Upper lobe of left lung (tissue), 6 donors: Measurements from ENCODE around the gene MSI2. TPM values are rescaled to one million over a fixed set of nuclear protein-coding genes. Genes with fewer than 3 reads are reported as not detected.

Experiments
- ATAC-seq, 2 donors: fragments of 200-7000 bp; cut with Tn5 transposase; one replicate each; pipeline ENCODE4 v1.9.1; 2022; ENCODE audit warnings: mild to moderate bottlenecking in 2 of 2, moderate library complexity in 2 of 2; ENCODE audit not compliant: low FRiP score in 2 of 2
- DNase-seq, 2 donors: peaks; one replicate each; pipeline ENCODE4 v3.0.0-alpha.2; 2019 to 2020
- H3K27ac ChIP-seq, 4 donors: fragments of 200-600 bp; sonication (generic); one replicate each; pipeline ENCODE4 v1.5.1; 2016 to 2019
- H3K27me3 ChIP-seq, 4 donors: fragments of 200-600 bp; sonication (generic); one replicate each; pipeline ENCODE4 v1.5.1; 2017 to 2019
- H3K36me3 ChIP-seq, 4 donors: fragments of 200-600 bp; sonication (generic); one replicate each; pipeline ENCODE4 v1.5.1; 2016 to 2019
- H3K4me1 ChIP-seq, 4 donors: fragments of 200-600 bp; sonication (generic); one replicate each; pipeline ENCODE4 v1.5.1; 2018 to 2019
- H3K4me3 ChIP-seq, 4 donors: fragments of 200-600 bp; sonication (generic); one replicate each; pipeline ENCODE4 v1.5.1; 2017 to 2019; ENCODE audit warnings: mild to moderate bottlenecking in 2 of 4, moderate library complexity in 1 of 4
- H3K9me3 ChIP-seq, 4 donors: fragments of 200-600 bp; sonication (generic); one replicate each; pipeline ENCODE4 v1.5.1; 2018 to 2019
- EP300 ChIP-seq, 4 donors: sonication (generic); formaldehyde crosslinking; IDR thresholded peaks; one replicate each; pipeline ENCODE4 v1.5.1; 2017; ENCODE audit warnings: antibody characterized with exemption in 4 of 4, control low read depth in 2 of 4
- POLR2A ChIP-seq, 4 donors: fragments of 450-650 bp; IDR thresholded peaks; one replicate each; pipeline ENCODE4 v1.5.1; 2016 to 2017; ENCODE audit warnings: antibody characterized with exemption in 4 of 4, mild to moderate bottlenecking in 2 of 4
- POLR2AphosphoS5 ChIP-seq, 2 donors: sonication (generic); formaldehyde crosslinking; IDR thresholded peaks; one replicate each; pipeline ENCODE4 v1.5.1; 2017; ENCODE audit warnings: antibody characterized with exemption in 2 of 2
- WGBS, 2 donors: methylation state at CpG; one replicate each; pipeline ENCODE4 v1.1.5; 2017 to 2018; 5-methylcytosine and 5-hydroxymethylcytosine counted together
- total RNA-seq, 6 donors: library from RNA; depleted of rRNA in 4 of 6; stranded (reverse); fragments of >200 nt in 4 of 6; gene quantifications; one replicate each; pipeline versions ENCODE4 v1.1.0 to v1.2.1, GENCODE V29; 2016 to 2021
- TF ChIP-seq, protein P1 (sequence below), 6 experiments: fragments of 450-650 bp in 4 of 6; fragments of 200-600 bp in 2 of 6; sonication (generic) in 2 of 6; IDR thresholded peaks; one replicate each; pipeline ENCODE4 v1.5.1; 2016 to 2019; ENCODE audit warnings: antibody characterized with exemption in 6 of 6
- donor health status: DM: no; HTN: no; CAD: no; lungs with moderate emphysema.
- donor health status: DM: no; HTN: yes; CAD: no; lungs with severe emphysema.

Gene MSI2
- total RNA-seq, 6 donors from 2014 or later = 20.1 to 44.0 (median 32.2) TPM

DNA sequence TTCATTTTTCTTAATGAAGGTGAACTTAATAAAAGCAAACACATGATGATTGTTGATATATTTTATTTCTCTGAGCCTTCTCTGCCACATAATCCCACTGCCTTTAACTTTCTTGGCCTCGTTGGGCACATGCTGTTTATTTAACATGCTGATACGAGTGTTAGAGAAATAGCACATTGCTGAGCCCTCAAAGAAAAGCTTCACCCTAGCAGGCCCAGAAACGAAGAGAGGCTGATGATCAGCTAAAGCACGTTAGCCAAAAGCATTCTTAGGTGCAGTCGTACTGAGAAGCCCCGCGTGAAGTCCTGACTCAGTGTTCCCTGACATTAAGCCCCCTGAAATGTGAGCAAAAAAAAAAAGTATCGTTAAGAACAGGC is 366.0 kb downstream of the MSI2 start:
- no peak for DNase-seq
- no peaks in the 10 kb centered on the region for H3K9me3 ChIP-seq
- H3K36me3 ChIP-seq = no peaks in the 10 kb centered on the region
- no peak for ATAC-seq
- H3K4me3 ChIP-seq = no peak overlapping the region
- peak overlapping the region in 3 of 4 donors; percentile 30 to 70 (median 49) for H3K27ac ChIP-seq
- TF ChIP-seq, protein P1, sequence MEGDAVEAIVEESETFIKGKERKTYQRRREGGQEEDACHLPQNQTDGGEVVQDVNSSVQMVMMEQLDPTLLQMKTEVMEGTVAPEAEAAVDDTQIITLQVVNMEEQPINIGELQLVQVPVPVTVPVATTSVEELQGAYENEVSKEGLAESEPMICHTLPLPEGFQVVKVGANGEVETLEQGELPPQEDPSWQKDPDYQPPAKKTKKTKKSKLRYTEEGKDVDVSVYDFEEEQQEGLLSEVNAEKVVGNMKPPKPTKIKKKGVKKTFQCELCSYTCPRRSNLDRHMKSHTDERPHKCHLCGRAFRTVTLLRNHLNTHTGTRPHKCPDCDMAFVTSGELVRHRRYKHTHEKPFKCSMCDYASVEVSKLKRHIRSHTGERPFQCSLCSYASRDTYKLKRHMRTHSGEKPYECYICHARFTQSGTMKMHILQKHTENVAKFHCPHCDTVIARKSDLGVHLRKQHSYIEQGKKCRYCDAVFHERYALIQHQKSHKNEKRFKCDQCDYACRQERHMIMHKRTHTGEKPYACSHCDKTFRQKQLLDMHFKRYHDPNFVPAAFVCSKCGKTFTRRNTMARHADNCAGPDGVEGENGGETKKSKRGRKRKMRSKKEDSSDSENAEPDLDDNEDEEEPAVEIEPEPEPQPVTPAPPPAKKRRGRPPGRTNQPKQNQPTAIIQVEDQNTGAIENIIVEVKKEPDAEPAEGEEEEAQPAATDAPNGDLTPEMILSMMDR (IDR thresholded peaks at IDR 0.05) = no peak
- TF ChIP-seq EP300 (IDR thresholded peaks at IDR 0.05) = no peak
- TF ChIP-seq POLR2A (IDR thresholded peaks at IDR 0.05) = no peak
- no peak for TF ChIP-seq POLR2AphosphoS5 (IDR thresholded peaks at IDR 0.05)
- 44 to 55% methylated on average over 8 of the region's 8 CpGs for WGBS, 2 donors
- no peaks in the 10 kb centered on the region for H3K27me3 ChIP-seq
- peaks cover 0 to 19% (median 14%) of the 10 kb centered on the region in 4 donors for H3K4me1 ChIP-seq

DNA sequence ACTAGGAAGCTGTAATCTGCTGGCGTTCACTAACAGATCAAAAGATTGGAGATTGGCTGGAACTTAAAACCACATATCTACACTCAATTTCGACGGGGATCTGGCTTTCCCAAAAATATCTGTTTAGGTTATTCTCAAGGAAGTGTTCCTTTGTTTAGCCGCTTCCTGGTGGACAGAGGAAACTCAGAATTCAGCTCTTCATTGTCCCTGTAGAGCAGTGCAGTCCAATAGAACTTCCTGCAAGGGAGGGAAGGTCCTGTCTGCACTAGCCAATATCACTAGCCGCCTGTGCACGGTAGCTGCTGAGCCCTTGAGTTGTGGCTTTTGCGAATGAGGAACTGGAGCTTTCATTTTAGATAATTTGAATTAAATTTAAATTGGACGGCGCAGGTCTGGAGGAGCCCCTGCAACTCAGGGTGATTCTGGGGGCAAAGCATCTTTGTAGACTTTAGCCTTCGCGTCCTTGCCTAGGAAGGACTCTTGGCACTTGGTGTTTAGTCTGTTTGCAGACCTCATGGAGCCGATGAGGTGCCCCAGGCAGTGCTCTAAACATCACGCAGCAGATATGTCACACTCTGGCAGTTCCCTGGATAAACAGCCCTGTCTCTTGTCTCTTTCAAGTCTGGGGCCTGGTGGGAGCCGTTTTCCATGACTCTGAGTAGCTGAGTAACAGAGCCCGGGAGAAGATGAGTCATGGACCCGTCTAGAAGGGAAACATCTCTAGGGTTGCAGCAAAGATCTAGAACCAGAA is 366.5 kb downstream of the MSI2 start:
- DNase-seq = no peak
- TF ChIP-seq, protein P1 (IDR thresholded peaks at IDR 0.05) = no peak
- TF ChIP-seq POLR2AphosphoS5 (IDR thresholded peaks at IDR 0.05) (no peak), EP300 (IDR thresholded peaks at IDR 0.05) (no peak), POLR2A (IDR thresholded peaks at IDR 0.05) (no peak)
- Histone ChIP-seq H3K27me3 (no peaks in the 10 kb centered on the region), H3K4me1 (peaks cover 0 to 19% (median 14%) of the 10 kb centered on the region in 4 donors), H3K4me3 (no peak overlapping the region), H3K9me3 (no peaks in the 10 kb centered on the region), H3K27ac (peak overlapping the region; percentile 11 to 70 (median 40)), H3K36me3 (no peaks in the 10 kb centered on the region)
- no peak for ATAC-seq
- 51% methylated on average over 15 to 16 of the region's 16 CpGs for WGBS, 2 donors

DNA sequence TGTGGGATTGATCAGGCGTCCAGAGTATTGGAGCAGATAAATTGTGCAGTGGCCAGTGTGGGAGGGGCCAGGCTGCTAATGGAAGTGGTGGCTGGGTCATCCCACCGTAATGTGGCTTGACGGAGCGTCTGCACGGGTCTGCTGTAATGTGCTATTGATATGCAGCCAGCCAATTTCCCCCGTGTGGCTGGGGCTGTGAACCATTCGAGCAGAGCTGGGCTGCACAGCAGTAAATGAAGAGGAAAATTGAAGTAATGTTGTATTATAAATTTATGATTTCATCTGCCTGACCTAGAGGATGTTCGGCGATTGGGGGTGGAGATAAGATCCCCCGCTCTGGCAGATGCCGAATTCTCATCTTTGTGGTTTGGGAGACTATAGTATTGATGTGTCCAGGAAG is 367.3 kb downstream of the MSI2 start:
- H3K27ac ChIP-seq = peak overlapping the region in 1 of 4 donors; percentile 19
- H3K36me3 ChIP-seq = no peaks in the 10 kb centered on the region
- H3K4me1 ChIP-seq = peaks cover 0 to 19% (median 14%) of the 10 kb centered on the region in 4 donors
- no peak overlapping the region for H3K4me3 ChIP-seq
- H3K9me3 ChIP-seq = no peaks in the 10 kb centered on the region
- ATAC-seq = no peak
- 72 to 92% methylated on average over 10 to 11 of the region's 11 CpGs for WGBS, 2 donors
- TF ChIP-seq POLR2A (IDR thresholded peaks at IDR 0.05) = no peak
- TF ChIP-seq EP300 (IDR thresholded peaks at IDR 0.05) = no peak
- TF ChIP-seq, protein P1 (IDR thresholded peaks at IDR 0.05) = no peak
- TF ChIP-seq POLR2AphosphoS5 (IDR thresholded peaks at IDR 0.05) = no peak
- no peaks in the 10 kb centered on the region for H3K27me3 ChIP-seq
- DNase-seq = no peak

DNA sequence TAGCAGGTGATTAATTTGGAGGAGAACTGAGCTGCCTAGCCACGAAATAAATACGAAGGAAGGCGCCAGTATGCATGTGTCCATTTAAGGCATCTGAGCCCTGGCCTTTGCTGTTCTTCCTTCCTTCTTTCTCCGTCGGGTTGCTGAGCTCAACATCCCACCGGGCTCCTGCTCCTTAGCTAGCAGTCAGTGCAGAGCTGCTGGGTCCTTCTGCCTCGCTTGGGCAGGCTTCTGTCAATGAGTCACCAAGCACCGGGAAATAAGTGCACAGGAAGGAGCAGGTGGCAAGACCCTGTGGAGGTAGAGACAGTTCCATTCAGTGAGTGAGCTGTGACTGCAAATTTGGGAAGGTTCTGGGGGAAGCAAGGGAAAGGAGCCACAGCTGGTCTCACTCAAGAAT is 368.1 kb downstream of the MSI2 start:
- DNase-seq = no peak
- ATAC-seq = no peak
- Histone ChIP-seq H3K4me3 (no peak overlapping the region), H3K27me3 (no peaks in the 10 kb centered on the region), H3K27ac (no peak overlapping the region), H3K36me3 (no peaks in the 10 kb centered on the region), H3K4me1 (peaks cover 0 to 19% (median 14%) of the 10 kb centered on the region in 4 donors), H3K9me3 (no peaks in the 10 kb centered on the region)
- 69 to 85% methylated on average over 8 of the region's 8 CpGs for WGBS, 2 donors
- TF ChIP-seq, protein P1 (IDR thresholded peaks at IDR 0.05) = no peak
- no peak for TF ChIP-seq POLR2A (IDR thresholded peaks at IDR 0.05)
- no peak for TF ChIP-seq EP300 (IDR thresholded peaks at IDR 0.05)
- TF ChIP-seq POLR2AphosphoS5 (IDR thresholded peaks at IDR 0.05) = no peak

DNA sequence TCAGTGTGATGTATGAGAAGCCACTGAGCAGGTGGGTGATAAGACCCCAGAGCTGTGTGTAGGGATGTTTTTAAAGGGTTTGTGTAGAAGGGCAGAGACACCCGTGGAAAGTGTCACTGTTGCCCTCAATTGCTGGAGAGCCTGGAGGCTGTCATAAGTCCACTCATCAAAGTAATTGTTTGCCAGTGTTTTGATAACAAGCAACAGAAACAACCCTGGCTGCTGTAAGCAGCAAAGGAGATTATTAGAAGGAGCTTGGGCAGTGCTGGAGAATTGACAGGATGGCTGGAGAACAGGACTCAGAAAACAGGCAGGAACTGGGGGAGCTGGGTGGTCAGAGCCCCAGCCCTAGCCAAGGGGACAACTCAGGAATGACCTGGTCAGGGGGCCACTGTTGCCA is 369.2 kb downstream of the MSI2 start:
- Histone ChIP-seq H3K27me3 (no peaks in the 10 kb centered on the region), H3K4me3 (no peak overlapping the region), H3K4me1 (peaks cover 0 to 19% (median 14%) of the 10 kb centered on the region in 4 donors), H3K27ac (no peak overlapping the region), H3K9me3 (no peaks in the 10 kb centered on the region), H3K36me3 (no peaks in the 10 kb centered on the region)
- ATAC-seq = no peak
- TF ChIP-seq POLR2AphosphoS5 (IDR thresholded peaks at IDR 0.05) = no peak
- TF ChIP-seq, protein P1 (IDR thresholded peaks at IDR 0.05) = no peak
- no peak for TF ChIP-seq EP300 (IDR thresholded peaks at IDR 0.05)
- TF ChIP-seq POLR2A (IDR thresholded peaks at IDR 0.05) = no peak
- 58 to 95% methylated on average over 1 of the region's 1 CpG for WGBS, 2 donors
- DNase-seq = no peak
